ENCODE data around the gene ATAD2B.

ATAD2B gene

DNA sequence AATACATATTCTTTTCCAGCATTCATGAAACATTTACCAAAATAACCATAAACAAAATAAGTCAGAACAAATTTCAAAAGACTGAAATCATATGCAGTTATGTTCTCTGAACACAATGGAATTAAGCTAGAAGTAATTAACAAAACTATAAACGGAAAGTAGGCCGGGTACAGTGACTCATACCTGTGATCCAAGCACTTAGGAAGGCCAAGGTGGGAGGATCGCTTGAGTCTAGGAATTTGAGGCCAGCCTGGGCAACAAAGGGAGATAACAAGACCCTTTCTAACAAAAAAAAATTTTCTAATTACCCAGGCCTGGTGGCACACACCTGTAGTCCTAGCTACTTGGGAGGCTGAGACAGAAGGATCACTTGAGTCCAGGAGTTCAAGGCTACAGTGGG, 14.9 kb downstream of the ATAD2B start:
- no peak for DNase-seq (ENCODE audit: low spot score)
- in situ Hi-C loops (cut with MboI; ENCODE audit: low pct_unique_long_range_greater_than_20kb, low sequenced_read_pairs, unreplicated experiment) = no loop called here

DNA sequence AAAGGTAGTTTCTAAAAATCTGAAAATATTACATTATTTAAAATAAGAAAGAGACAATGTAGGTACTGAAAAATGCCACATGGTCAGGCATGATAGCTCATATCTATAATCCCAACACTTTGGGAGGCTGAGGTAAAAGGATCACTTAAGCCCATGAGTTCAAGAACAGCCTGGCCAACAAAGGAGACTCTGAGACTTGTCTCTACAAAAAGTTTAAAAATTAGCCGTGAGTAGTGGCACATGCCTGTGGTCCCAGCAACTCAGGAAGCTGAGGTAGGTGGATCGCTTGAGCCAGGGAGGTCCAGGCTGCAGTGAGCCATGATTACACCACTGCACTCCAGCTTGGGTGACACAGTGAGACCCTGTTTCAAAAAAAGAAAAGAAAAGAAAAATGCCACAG, 21.8 kb downstream of the ATAD2B start:
- TF ChIP-seq, protein P1, sequence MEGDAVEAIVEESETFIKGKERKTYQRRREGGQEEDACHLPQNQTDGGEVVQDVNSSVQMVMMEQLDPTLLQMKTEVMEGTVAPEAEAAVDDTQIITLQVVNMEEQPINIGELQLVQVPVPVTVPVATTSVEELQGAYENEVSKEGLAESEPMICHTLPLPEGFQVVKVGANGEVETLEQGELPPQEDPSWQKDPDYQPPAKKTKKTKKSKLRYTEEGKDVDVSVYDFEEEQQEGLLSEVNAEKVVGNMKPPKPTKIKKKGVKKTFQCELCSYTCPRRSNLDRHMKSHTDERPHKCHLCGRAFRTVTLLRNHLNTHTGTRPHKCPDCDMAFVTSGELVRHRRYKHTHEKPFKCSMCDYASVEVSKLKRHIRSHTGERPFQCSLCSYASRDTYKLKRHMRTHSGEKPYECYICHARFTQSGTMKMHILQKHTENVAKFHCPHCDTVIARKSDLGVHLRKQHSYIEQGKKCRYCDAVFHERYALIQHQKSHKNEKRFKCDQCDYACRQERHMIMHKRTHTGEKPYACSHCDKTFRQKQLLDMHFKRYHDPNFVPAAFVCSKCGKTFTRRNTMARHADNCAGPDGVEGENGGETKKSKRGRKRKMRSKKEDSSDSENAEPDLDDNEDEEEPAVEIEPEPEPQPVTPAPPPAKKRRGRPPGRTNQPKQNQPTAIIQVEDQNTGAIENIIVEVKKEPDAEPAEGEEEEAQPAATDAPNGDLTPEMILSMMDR (IDR thresholded peaks at IDR 0.05; ENCODE audit: extremely low read depth, insufficient read depth, missing control alignments) = no peak
- no peak for DNase-seq (ENCODE audit: low spot score)
- in situ Hi-C loops (cut with MboI; ENCODE audit: low pct_unique_long_range_greater_than_20kb, low sequenced_read_pairs, unreplicated experiment) = no loop called here

More for the DNA sequence above, 14.9 kb downstream of the ATAD2B start:
- TF ChIP-seq, protein P1 (IDR thresholded peaks at IDR 0.05; ENCODE audit: extremely low read depth, insufficient read depth, missing control alignments) = no peak

DNA sequence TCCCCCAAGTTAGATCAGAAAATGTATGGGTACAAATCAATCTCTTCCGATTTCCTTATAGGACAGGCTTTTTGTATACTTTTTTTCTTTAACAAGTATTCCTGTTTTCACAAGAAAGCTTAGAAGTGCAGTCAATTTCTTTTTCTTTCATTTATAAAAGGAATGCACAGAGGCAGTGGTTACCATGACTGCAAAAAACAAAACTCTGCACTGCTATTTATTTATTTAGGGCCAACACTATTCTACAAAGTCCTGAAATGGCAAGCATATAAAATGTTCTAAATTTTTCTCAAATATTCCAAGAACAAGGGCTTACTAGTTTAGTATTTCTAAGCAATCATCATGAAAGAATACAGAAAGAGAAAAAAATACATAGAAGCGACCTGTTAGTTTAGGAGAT, 22.2 kb downstream of the ATAD2B start:
- TF ChIP-seq, protein P1 (IDR thresholded peaks at IDR 0.05; ENCODE audit: extremely low read depth, insufficient read depth, missing control alignments) = no peak
- in situ Hi-C loops (cut with MboI; ENCODE audit: low pct_unique_long_range_greater_than_20kb, low sequenced_read_pairs, unreplicated experiment) = no loop called here
- no peak for DNase-seq (ENCODE audit: low spot score)

DNA sequence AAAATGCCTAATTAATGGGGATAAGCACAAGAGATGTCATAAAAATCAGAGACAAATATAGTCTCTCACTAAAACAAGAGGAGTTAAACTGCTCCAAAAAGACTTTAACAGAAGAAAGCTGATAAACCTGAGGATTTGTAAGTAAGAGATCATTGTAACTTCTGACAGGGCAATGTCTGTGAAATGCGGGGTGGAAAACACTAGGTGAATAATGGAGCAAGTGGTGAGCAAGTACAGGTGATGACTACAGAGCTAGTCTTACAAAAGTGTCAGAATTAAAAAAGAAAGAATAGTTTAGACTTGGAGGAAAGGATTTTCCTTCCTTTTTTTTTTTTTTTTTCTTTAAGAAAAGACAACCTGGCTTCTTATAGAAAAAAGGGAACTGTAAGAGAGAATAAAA, 22.7 kb downstream of the ATAD2B start:
- DNase-seq (ENCODE audit: low spot score) = no peak
- TF ChIP-seq, protein P1 (IDR thresholded peaks at IDR 0.05; ENCODE audit: extremely low read depth, insufficient read depth, missing control alignments) = no peak
- in situ Hi-C loops (cut with MboI; ENCODE audit: low pct_unique_long_range_greater_than_20kb, low sequenced_read_pairs, unreplicated experiment) = no loop called here

DNA sequence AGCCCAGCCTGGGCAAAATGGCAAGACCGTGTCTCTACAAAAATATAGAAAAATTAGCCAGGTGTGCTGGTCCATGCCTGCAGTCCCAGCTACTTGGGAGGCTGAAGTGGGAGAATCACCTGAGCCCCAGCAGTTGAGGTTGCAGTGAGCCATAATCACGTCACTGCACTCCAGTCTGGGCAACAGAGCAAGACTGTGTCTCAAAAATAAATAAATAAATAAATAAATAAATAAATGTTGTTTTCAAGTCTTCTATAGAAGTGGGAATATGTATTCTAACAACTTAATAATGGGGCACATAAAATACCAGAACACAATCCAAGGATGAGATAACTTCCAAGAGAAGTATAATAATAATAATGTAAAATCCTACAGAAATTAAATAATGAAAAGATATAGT, 23.9 kb downstream of the ATAD2B start:
- TF ChIP-seq, protein P1 (IDR thresholded peaks at IDR 0.05; ENCODE audit: extremely low read depth, insufficient read depth, missing control alignments) = no peak
- in situ Hi-C loops (cut with MboI; ENCODE audit: low pct_unique_long_range_greater_than_20kb, low sequenced_read_pairs, unreplicated experiment) = no loop called here
- no peak for DNase-seq (ENCODE audit: low spot score)

DNA sequence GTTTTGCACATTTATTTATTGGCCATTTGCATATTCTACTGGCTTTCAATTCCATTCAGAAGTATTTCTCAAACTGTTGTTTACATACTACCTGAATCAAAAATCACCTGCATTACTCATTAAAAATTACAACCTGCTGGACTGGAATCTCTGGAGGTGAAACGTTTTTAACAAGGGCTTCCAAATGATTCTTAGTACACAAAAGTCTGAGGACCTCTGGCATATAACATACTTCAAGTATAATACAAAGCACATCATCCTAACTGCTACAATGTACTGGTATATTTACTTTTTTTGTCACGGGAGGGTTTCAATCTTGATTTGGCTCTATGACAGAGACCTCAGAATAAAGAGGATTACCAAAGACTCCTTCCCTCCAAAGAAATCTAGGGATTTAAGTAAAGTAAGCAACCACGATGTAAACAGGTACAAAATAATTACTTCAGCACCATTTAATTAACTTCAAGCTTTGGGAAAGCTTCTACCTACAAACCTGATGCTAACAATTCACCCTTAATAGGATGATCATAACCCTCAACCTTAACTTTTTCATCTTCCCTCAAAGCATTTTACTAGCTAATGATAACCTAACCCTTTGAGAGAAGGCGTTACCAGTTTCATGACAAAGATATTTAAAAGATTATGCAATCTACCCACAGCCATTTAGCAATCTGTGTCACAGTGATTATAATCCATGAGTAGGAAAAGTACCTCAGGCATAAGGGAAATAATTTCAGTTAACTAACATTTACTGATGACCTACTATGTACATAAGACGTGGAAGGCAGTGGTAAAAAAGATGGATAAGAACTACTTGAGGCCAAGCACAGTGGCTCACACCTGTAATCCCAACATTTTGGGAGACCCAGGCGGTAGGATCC, 24.7 kb downstream of the ATAD2B start:
- DNase-seq (ENCODE audit: low spot score) = no peak
- in situ Hi-C loops (cut with MboI; ENCODE audit: low pct_unique_long_range_greater_than_20kb, low sequenced_read_pairs, unreplicated experiment) = no loop called here
- TF ChIP-seq, protein P1 (IDR thresholded peaks at IDR 0.05; ENCODE audit: extremely low read depth, insufficient read depth, missing control alignments) = no peak
